ENCODE data around the gene SKP2. TPM values are rescaled to one million over a fixed set of nuclear protein-coding genes. Genes with fewer than 3 reads are reported as not detected.

Gene SKP2
- polyA plus RNA-seq (2011; rRNA removed): 21.6 and 24.6 TPM in 2 replicates
- 35.7 and 43.5 TPM in 2 replicates for polyA minus RNA-seq (2011; rRNA and poly(A)+ RNA removed)

DNA sequence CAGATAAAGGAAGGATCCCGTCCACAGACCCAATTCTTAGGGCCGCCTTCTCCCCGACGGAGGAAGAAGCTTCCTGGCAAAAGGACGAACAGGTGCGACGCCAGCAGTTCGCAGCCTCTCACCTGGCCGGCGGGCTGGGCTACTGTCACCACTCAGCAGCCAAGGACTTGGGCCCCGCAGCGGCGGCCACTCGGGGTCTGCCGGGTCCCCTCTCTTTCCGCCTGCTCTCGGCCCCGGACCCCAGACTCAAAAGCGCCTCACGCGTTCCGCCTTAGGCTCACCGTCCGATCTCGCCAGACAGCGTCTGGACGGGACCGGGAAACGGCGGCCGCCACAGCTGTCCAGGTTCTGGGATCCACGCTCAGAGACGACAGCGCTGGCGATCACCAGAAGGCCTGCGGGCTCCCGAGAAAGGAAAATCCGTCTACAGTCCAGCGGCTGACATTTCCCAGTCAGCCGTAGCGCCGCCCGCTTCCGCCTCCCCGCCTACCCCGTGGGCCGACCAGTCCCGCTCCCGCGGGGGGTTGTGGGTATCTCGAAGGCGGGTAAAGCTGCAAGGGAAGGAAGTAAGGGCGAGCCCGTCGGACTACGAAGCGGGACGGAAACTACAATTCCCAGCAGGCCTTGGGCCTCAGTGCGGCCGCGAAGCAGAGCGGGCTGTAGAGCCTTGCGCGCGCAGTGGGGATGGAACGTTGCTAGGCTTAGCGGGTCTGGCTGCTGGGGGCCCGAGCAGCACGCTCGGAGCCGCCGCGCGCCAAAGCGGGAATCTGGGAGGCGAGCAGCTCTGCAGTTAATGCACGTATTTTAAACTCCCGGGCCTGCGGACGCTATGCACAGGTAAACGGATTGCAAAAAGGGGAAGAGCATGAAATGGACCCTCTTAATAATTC lies at the start of gene SKP2, which contains the start of gene LMBRD2:
TSS of gene SKP2 (plus strand) at position 678 of the 890 bp plus-strand sequence. CDS start at position 830, 152 bp downstream.
TSS of gene LMBRD2 (minus strand) at position 454 of the 890 bp plus-strand sequence. CDS start 8,538 bp downstream, outside the sequence.
- H3K27ac ChIP-seq (ENCODE audit: low read depth, low read length): no peak within 1 kb of the TSS
- TF ChIP-seq, protein P1, sequence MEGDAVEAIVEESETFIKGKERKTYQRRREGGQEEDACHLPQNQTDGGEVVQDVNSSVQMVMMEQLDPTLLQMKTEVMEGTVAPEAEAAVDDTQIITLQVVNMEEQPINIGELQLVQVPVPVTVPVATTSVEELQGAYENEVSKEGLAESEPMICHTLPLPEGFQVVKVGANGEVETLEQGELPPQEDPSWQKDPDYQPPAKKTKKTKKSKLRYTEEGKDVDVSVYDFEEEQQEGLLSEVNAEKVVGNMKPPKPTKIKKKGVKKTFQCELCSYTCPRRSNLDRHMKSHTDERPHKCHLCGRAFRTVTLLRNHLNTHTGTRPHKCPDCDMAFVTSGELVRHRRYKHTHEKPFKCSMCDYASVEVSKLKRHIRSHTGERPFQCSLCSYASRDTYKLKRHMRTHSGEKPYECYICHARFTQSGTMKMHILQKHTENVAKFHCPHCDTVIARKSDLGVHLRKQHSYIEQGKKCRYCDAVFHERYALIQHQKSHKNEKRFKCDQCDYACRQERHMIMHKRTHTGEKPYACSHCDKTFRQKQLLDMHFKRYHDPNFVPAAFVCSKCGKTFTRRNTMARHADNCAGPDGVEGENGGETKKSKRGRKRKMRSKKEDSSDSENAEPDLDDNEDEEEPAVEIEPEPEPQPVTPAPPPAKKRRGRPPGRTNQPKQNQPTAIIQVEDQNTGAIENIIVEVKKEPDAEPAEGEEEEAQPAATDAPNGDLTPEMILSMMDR (IDR thresholded peaks at IDR 0.05; ENCODE audit: low read depth, low read length): no peak
- peak within 1 kb of the TSS; percentile 84 for H3K4me3 ChIP-seq (ENCODE audit: low read depth, low read length)
- H3K27me3 ChIP-seq (ENCODE audit: control insufficient read depth, insufficient read depth, low read length): no peaks in the 10 kb centered on the region
- ChIA-PET CTCF (interaction anchor here (0.8 to 3.7 kb wide), 7 partner anchors 18 to 544 kb away, joined by 3 to 31 read pairs (median 4); partner anchors contain the start of gene NADK2), POLR2A (interaction anchor here (0.6 to 1.5 kb wide), 3 partner anchors 19 to 292 kb away, joined by 3 to 5 read pairs (median 5); partner anchors contain the start of gene NADK2)
- 0 out of 2 replicates have a peak, but pooled peaks cover 2% of the 10 kb centered on the region for H3K9me3 ChIP-seq (ENCODE audit: control insufficient read depth, insufficient read depth, low read length)
- peak; percentile 94 for DNase-seq (ENCODE audit: low read depth, low spot score)

DNA sequence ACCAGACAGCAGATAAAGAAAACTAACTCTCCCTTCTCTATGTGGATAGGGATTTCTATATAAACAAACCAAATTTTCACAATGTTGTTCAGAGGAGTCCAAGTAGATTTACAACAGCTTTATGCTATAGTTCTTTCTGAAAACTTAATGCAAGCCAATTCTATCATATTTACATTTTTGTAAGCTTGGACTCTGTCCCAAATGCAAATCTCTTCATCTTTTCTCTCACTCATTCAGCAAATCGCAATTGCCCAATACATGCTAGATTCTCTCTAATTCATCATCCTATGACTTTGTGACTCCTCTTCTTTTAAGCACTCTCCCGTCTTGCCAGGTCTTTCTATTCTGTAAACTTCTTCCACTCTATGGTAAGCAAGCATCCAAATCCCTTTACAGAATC lies 46.1 kb upstream of the SKP2 start:
- ChIA-PET CTCF (interaction anchor here (0.8 to 1.9 kb wide), 3 partner anchors 27 to 200 kb away, joined by 3 to 11 read pairs (median 6); no protein-coding TSS in a partner anchor), POLR2A (no interaction called here)
- DNase-seq (ENCODE audit: low read depth, low spot score): no peak
- Histone ChIP-seq H3K4me3 (ENCODE audit: low read depth, low read length) (no peak overlapping the region), H3K9me3 (ENCODE audit: control insufficient read depth, insufficient read depth, low read length) (no peaks in the 10 kb centered on the region), H3K27ac (ENCODE audit: low read depth, low read length) (no peak overlapping the region), H3K27me3 (ENCODE audit: control insufficient read depth, insufficient read depth, low read length) (no peaks in the 10 kb centered on the region)
- TF ChIP-seq, protein P1 (IDR thresholded peaks at IDR 0.05; ENCODE audit: low read depth, low read length): no peak

DNA sequence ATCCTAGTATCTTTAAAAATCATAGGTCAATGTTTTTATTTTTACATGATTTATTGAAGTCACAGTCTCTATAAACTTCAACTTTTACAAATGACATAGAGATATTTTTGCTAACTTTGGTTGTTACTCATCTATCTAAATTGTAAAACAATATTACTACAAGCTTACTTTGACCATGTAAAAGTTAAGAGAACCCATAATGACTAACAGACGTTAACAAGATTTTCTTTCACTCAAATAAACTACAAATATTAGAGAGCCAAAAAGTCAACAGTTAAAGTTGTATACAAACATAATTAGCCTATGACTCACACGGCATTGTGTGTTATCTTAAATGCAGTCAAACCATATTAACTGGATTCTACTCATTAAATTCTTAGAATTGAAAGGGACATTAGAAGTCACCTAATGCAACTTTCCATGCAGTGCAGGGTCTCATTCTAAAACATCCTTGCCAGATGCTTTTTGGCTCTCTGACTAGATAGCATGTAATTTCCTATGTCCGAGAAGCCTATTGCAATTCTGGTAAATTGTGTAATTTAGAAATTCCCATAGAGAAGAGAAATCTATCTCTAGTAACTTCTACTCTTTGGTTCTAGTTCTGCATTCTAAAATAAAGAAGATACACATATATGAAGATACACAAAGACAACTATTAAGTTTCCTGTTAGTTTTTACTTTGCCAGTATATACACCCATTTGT lies 43.0 kb upstream of the SKP2 start:
- TF ChIP-seq, protein P1 (IDR thresholded peaks at IDR 0.05; ENCODE audit: low read depth, low read length): no peak
- no peaks in the 10 kb centered on the region for H3K27me3 ChIP-seq (ENCODE audit: control insufficient read depth, insufficient read depth, low read length)
- no peak overlapping the region for H3K27ac ChIP-seq (ENCODE audit: low read depth, low read length)
- no peaks in the 10 kb centered on the region for H3K9me3 ChIP-seq (ENCODE audit: control insufficient read depth, insufficient read depth, low read length)
- no peak overlapping the region for H3K4me3 ChIP-seq (ENCODE audit: low read depth, low read length)
- ChIA-PET CTCF (interaction anchor here (0.8 kb wide), 1 partner anchor 30 kb away, joined by 3 read pairs; no protein-coding TSS in a partner anchor), POLR2A (no interaction called here)
- DNase-seq (ENCODE audit: low read depth, low spot score): no peak

DNA sequence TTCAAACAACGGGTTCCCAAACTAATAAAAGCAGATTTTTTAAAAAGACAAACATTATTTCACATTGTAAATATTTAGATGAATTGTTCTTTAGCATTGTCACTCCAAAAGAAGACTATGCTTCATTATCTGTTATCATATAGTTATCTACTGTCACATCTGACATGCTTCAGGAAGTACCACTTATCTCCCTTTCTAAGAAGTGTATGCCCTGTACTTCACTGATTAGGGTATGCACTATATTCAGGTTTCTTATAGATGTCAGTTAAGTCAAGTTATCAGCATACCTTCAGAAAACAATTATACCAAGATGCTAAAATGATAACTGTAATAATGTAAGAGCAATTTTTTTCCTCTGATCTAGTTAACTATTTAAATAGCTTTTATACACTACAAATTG lies 40.7 kb upstream of the SKP2 start:
- Histone ChIP-seq H3K27me3 (ENCODE audit: control insufficient read depth, insufficient read depth, low read length) (no peaks in the 10 kb centered on the region), H3K4me3 (ENCODE audit: low read depth, low read length) (no peak overlapping the region), H3K27ac (ENCODE audit: low read depth, low read length) (no peak overlapping the region), H3K9me3 (ENCODE audit: control insufficient read depth, insufficient read depth, low read length) (no peaks in the 10 kb centered on the region)
- ChIA-PET CTCF (interaction anchor here (2.7 kb wide), 1 partner anchor 32 kb away, joined by 12 read pairs; no protein-coding TSS in a partner anchor), POLR2A (no interaction called here)
- TF ChIP-seq, protein P1 (IDR thresholded peaks at IDR 0.05; ENCODE audit: low read depth, low read length): no peak
- DNase-seq (ENCODE audit: low read depth, low spot score): no peak

All from AG04450 (cell line).